HFF-Myc (cell line): ENCODE data around the gene LDAH.

Experiments
- DNase-seq: peaks from one replicate; pipeline ENCODE4 v3.0.0-alpha.2; 2011; ENCODE audit warnings: low read depth; ENCODE audit errors: extremely low read depth
- H3K4me3 ChIP-seq: replicated peaks from 2 replicates; pipeline ENCODE4 v1.5.1; 2011; ENCODE audit warnings: low read depth, mild to moderate bottlenecking, control low read depth, low read length
- CTCF ChIP-seq: IDR thresholded peaks from 2 replicates; pipeline ENCODE4 v1.5.1; 2012; ENCODE audit warnings: mild to moderate bottlenecking, low read depth, low read length, control low read depth; ENCODE audit errors: missing control alignments

The LDAH gene

GRCh38 chr2:20759487-20759886 is 63.4 kb downstream of the LDAH start:
- no peak overlapping the region for H3K4me3 ChIP-seq
- DNase-seq, result no peak
- no peak for TF ChIP-seq CTCF

- TF ChIP-seq CTCF, result no peak
- DNase-seq, result no peak
- no peak overlapping the region for H3K4me3 ChIP-seq
Measured at GRCh38 chr2:20758997-20759396, 63.9 kb downstream of the LDAH start.

- no peak overlapping the region for H3K4me3 ChIP-seq
- no peak for TF ChIP-seq CTCF
- no peak for DNase-seq
Measured at GRCh38 chr2:20757405-20758090, 65.4 kb downstream of the LDAH start.

- no peak overlapping the region for H3K4me3 ChIP-seq
Measured at GRCh38 chr2:20755132-20755800, 67.6 kb downstream of the LDAH start.

GRCh38 chr2:20752293-20752692 is 70.6 kb downstream of the LDAH start:
- TF ChIP-seq CTCF, result no peak
- H3K4me3 ChIP-seq, result no peak overlapping the region
- DNase-seq, result no peak

More at GRCh38 chr2:20755132-20755800, 67.6 kb downstream of the LDAH start:
- DNase-seq, result no peak
- no peak for TF ChIP-seq CTCF

GRCh38 chr2:20747317-20747716 is 75.6 kb downstream of the LDAH start:
- TF ChIP-seq CTCF, result no peak
- DNase-seq, result no peak
- H3K4me3 ChIP-seq, result no peak overlapping the region
